Neural progenitor cell (in vitro differentiated cells): Measurements from ENCODE around the gene KBTBD4. TPM values are rescaled to one million over a fixed set of nuclear protein-coding genes. Genes with fewer than 3 reads are reported as not detected.
"Not testable (repeated sequence)": the region's sequence is repeated elsewhere in the genome, so short reads cannot be mapped to it uniquely, and the experiment has no call there.

Experiments used
- DNase-seq: peaks from one replicate; pipeline ENCODE4 v3.0.0-alpha.2; 2016; ENCODE audit warnings: low spot score
- H2AFZ ChIP-seq: fragments of 200-600 bp; sonication (generic); replicated peaks from 2 replicates; pipeline ENCODE4 v1.6.1; 2016; ENCODE audit warnings: antibody characterized with exemption
- H3F3A ChIP-seq: fragments of 200-600 bp; sonication (generic); 2 replicates; pipeline ENCODE4 v1.6.1; 2016; ENCODE audit warnings: antibody characterized with exemption, low read depth
- H3K27ac ChIP-seq: fragments of 200-600 bp; sonication (generic); 2 replicates; pipeline ENCODE4 v1.5.1; 2016; ENCODE audit warnings: mild to moderate bottlenecking
- H3K27me3 ChIP-seq: fragments of 200-600 bp; sonication (generic); 2 replicates; pipeline ENCODE4 v1.6.1; 2016; ENCODE audit warnings: mild to moderate bottlenecking, moderate library complexity
- H3K36me3 ChIP-seq: fragments of 200-600 bp; sonication (generic); 2 replicates; pipeline ENCODE4 v1.5.1; 2016
- H3K4me1 ChIP-seq: fragments of 200-600 bp; sonication (generic); 2 replicates; pipeline ENCODE4 v1.6.1; 2016; ENCODE audit warnings: mixed run types
- H3K4me2 ChIP-seq: fragments of 200-600 bp; sonication (generic); 2 replicates; pipeline ENCODE4 v1.6.1; 2016
- H3K4me3 ChIP-seq: fragments of 200-600 bp; sonication (generic); 2 replicates; pipeline ENCODE4 v1.5.1; 2016
- H3K79me2 ChIP-seq: fragments of 200-600 bp; sonication (generic); 2 replicates; pipeline ENCODE4 v1.6.1; 2016; ENCODE audit warnings: low read depth
- H3K9ac ChIP-seq: fragments of 200-600 bp; sonication (generic); 2 replicates; pipeline ENCODE4 v1.6.1; 2016
- H3K9me3 ChIP-seq: fragments of 200-600 bp; sonication (generic); 2 replicates; pipeline ENCODE4 v1.5.1; 2016; ENCODE audit warnings: low read depth
- H4K20me1 ChIP-seq: fragments of 200-600 bp; sonication (generic); 2 replicates; pipeline ENCODE4 v1.6.1; 2016; ENCODE audit warnings: low read depth
- H3K27ac Mint-ChIP-seq: 3 replicates; pipeline ENCODE4 v1.8.0; 2021; ENCODE audit warnings: mixed read lengths
- H3K27me3 Mint-ChIP-seq: 2 replicates; pipeline ENCODE4 v1.8.0; 2022; ENCODE audit warnings: low read depth, mild to moderate bottlenecking, inconsistent platforms, moderate library complexity, mixed read lengths; ENCODE audit not compliant: insufficient read depth
- H3K36me3 Mint-ChIP-seq: 3 replicates; pipeline ENCODE4 v1.8.0; 2021; ENCODE audit warnings: mixed read lengths
- H3K4me1 Mint-ChIP-seq: 3 replicates; pipeline ENCODE4 v1.8.0; 2021; ENCODE audit warnings: mixed read lengths
- H3K4me3 Mint-ChIP-seq: 3 replicates; pipeline ENCODE4 v1.8.0; 2021; ENCODE audit warnings: mild to moderate bottlenecking, moderate library complexity, mixed read lengths
- H3K9me3 Mint-ChIP-seq: 3 replicates; pipeline ENCODE4 v1.8.0; 2020; ENCODE audit warnings: mixed read lengths
- EZH2 ChIP-seq: fragments of 200-600 bp; sonication (generic); IDR thresholded peaks from 2 replicates; pipeline ENCODE4 v1.6.1; 2017; ENCODE audit warnings: antibody characterized with exemption, mild to moderate bottlenecking, moderate library complexity
- EZH2phosphoT487 ChIP-seq: fragments of 200-600 bp; sonication (generic); IDR thresholded peaks from 2 replicates; pipeline ENCODE4 v1.6.1; 2017; ENCODE audit warnings: antibody characterized with exemption
- total RNA-seq: library from RNA; depleted of rRNA; stranded (reverse); fragments of >200 nt; gene quantifications from 2 replicates; pipeline ENCODE4 v1.2.3, GENCODE V29; 2015; ENCODE audit warnings: low replicate concordance
- TF ChIP-seq, protein P1 (sequence below): fragments of 200-600 bp; sonication (generic); IDR thresholded peaks from 2 replicates; pipeline ENCODE4 v1.5.1; 2017; ENCODE audit warnings: antibody characterized with exemption, mild to moderate bottlenecking

Gene KBTBD4
- total RNA-seq, 1 donor from 2014 or later = 19.5 TPM

GRCh38 chr11:47566149-47566698 is 12.5 kb downstream of the KBTBD4 start:
- TF ChIP-seq, protein P1, sequence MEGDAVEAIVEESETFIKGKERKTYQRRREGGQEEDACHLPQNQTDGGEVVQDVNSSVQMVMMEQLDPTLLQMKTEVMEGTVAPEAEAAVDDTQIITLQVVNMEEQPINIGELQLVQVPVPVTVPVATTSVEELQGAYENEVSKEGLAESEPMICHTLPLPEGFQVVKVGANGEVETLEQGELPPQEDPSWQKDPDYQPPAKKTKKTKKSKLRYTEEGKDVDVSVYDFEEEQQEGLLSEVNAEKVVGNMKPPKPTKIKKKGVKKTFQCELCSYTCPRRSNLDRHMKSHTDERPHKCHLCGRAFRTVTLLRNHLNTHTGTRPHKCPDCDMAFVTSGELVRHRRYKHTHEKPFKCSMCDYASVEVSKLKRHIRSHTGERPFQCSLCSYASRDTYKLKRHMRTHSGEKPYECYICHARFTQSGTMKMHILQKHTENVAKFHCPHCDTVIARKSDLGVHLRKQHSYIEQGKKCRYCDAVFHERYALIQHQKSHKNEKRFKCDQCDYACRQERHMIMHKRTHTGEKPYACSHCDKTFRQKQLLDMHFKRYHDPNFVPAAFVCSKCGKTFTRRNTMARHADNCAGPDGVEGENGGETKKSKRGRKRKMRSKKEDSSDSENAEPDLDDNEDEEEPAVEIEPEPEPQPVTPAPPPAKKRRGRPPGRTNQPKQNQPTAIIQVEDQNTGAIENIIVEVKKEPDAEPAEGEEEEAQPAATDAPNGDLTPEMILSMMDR = no peak
- no peak for TF ChIP-seq EZH2phosphoT487
- no peak for TF ChIP-seq EZH2
- peak overlapping the region; percentile 92 for H2AFZ ChIP-seq
- peaks cover 10% of the 10 kb centered on the region for H3F3A ChIP-seq

DNA sequence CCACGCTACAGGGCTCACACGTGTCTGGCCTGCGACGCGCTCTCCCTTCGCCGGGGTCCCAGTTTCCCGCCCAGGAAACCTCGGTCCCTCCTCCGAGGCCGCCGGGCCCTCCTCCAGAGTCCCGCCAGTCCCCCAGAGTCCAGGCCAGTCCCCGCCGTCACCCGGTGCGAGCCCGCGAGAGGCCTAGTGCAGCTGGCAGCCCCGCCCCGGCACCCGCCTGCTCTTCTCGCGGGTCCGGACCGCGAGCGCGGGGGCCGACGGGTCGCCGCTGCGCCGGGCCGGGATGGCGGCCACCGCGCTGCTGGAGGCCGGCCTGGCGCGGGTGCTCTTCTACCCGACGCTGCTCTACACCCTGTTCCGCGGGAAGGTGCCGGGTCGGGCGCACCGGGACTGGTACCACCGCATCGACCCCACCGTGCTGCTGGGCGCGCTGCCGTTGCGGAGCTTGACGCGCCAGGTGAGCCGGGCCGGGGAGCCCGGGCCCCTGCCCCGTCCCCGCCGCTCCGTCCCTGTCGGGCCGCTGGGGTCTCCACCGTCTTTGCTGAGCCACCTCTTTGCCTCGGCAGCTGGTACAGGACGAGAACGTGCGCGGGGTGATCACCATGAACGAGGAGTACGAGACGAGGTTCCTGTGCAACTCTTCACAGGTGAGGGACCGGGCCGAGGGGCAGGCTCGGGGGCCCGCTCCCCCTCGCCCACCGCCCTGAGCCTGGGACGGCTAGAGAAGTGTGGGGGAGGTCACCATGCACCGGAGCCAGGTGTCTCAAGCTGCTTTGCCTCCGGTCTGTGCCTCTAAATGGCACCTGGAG is 13.2 kb downstream of the KBTBD4 start, which contains the start of gene PTPMT1:
TSS of gene PTPMT1 (plus strand) at position 260 of the 809 bp plus-strand sequence. CDS start at position 284, 24 bp downstream.
- DNase-seq = peak; percentile 80
- H3K36me3 ChIP-seq = no peaks in the 10 kb centered on the region
- H2AFZ ChIP-seq = peak within 1 kb of the TSS; percentile 92
- H3K9ac ChIP-seq = peak within 1 kb of the TSS; percentile 70
- H3K4me3 ChIP-seq = peak within 1 kb of the TSS; percentile 73
- peaks cover 30% of the 10 kb centered on the region for H3K79me2 ChIP-seq
- Mint-ChIP-seq H3K27ac (no peak within 1 kb of the TSS), H3K4me3 (peak within 1 kb of the TSS; percentile 63), H3K4me1 (peaks cover 5% of the 10 kb centered on the region), H3K27me3 (peaks cover 14% of the 10 kb centered on the region), H3K36me3 (peaks cover 4% of the 10 kb centered on the region), H3K9me3 (no peaks in the 10 kb centered on the region)
- H3K9me3 ChIP-seq = no peaks in the 10 kb centered on the region
- H3K4me2 ChIP-seq = peak within 1 kb of the TSS; percentile 94
- peaks cover 5% of the 10 kb centered on the region for H3F3A ChIP-seq
- H3K27ac ChIP-seq = no peak within 1 kb of the TSS
- H3K4me1 ChIP-seq = no peaks in the 10 kb centered on the region
- TF ChIP-seq EZH2phosphoT487 (no peak), EZH2 (peak; percentile 56)
- TF ChIP-seq, protein P1 = no peak
- H4K20me1 ChIP-seq = no peaks in the 10 kb centered on the region
- H3K27me3 ChIP-seq = no peaks in the 10 kb centered on the region

More at GRCh38 chr11:47566149-47566698, 12.5 kb downstream of the KBTBD4 start:
- Histone ChIP-seq H3K36me3 (no peaks in the 10 kb centered on the region), H3K4me2 (peak overlapping the region; percentile 94), H3K27me3 (no peaks in the 10 kb centered on the region), H3K4me3 (peak overlapping the region; percentile 73), H3K79me2 (peaks cover 35% of the 10 kb centered on the region), H3K9ac (peak overlapping the region; percentile 70), H4K20me1 (peaks cover 3% of the 10 kb centered on the region), H3K4me1 (no peaks in the 10 kb centered on the region), H3K27ac (no peak overlapping the region), H3K9me3 (no peaks in the 10 kb centered on the region)
- Mint-ChIP-seq H3K9me3 (no peaks in the 10 kb centered on the region), H3K36me3 (peaks cover 4% of the 10 kb centered on the region), H3K27me3 (peaks cover 12% of the 10 kb centered on the region), H3K27ac (no peak overlapping the region), H3K4me1 (peaks cover 6% of the 10 kb centered on the region), H3K4me3 (peak overlapping the region; percentile 58)
- DNase-seq = no peak

GRCh38 chr11:47564933-47565339 is 13.8 kb downstream of the KBTBD4 start:
- Mint-ChIP-seq H3K36me3 (peaks cover 4% of the 10 kb centered on the region), H3K9me3 (no peaks in the 10 kb centered on the region), H3K4me3 (peak overlapping the region; percentile 63), H3K4me1 (peaks cover 5% of the 10 kb centered on the region), H3K27me3 (peaks cover 14% of the 10 kb centered on the region), H3K27ac (no peak overlapping the region)
- peak overlapping the region; percentile 73 for H3K4me3 ChIP-seq
- no peak overlapping the region for H3K27ac ChIP-seq
- no peak for TF ChIP-seq EZH2phosphoT487
- no peak for TF ChIP-seq EZH2
- TF ChIP-seq, protein P1 = no peak
- no peaks in the 10 kb centered on the region for H3K27me3 ChIP-seq
- peak overlapping the region; percentile 94 for H3K4me2 ChIP-seq
- H3K9ac ChIP-seq = no peak overlapping the region
- H3K79me2 ChIP-seq = peaks cover 30% of the 10 kb centered on the region
- H2AFZ ChIP-seq = peak overlapping the region; percentile 92
- no peak for DNase-seq
- H4K20me1 ChIP-seq = no peaks in the 10 kb centered on the region
- no peaks in the 10 kb centered on the region for H3K36me3 ChIP-seq
- peaks cover 5% of the 10 kb centered on the region for H3F3A ChIP-seq
- no peaks in the 10 kb centered on the region for H3K4me1 ChIP-seq
- H3K9me3 ChIP-seq = no peaks in the 10 kb centered on the region

- not testable (repeated sequence) for H3F3A ChIP-seq, H3K4me1 Mint-ChIP-seq, H3K4me3 Mint-ChIP-seq, H3K27me3 ChIP-seq, H3K9me3 ChIP-seq, H3K36me3 Mint-ChIP-seq, H3K27ac ChIP-seq, H3K9ac ChIP-seq, H2AFZ ChIP-seq, DNase-seq, H4K20me1 ChIP-seq, H3K4me1 ChIP-seq, H3K36me3 ChIP-seq, H3K9me3 Mint-ChIP-seq, H3K4me3 ChIP-seq, H3K4me2 ChIP-seq, H3K27ac Mint-ChIP-seq
- H3K79me2 ChIP-seq = peaks cover 30% of the 10 kb centered on the region
- peaks cover 14% of the 10 kb centered on the region for H3K27me3 Mint-ChIP-seq
Observed at GRCh38 chr11:47564366-47564765, 14.4 kb downstream of the KBTBD4 start.

GRCh38 chr11:47562393-47562792 is 16.4 kb downstream of the KBTBD4 start:
- H3K9me3 ChIP-seq, H3K27me3 ChIP-seq, H3K36me3 Mint-ChIP-seq, H3K27ac Mint-ChIP-seq, H3K4me1 Mint-ChIP-seq, H3K4me1 ChIP-seq, DNase-seq, H4K20me1 ChIP-seq, H3K4me3 Mint-ChIP-seq, H3K27ac ChIP-seq, H3K9me3 Mint-ChIP-seq, H3K4me3 ChIP-seq, H3K4me2 ChIP-seq, H2AFZ ChIP-seq, H3K9ac ChIP-seq, H3K36me3 ChIP-seq: not testable (repeated sequence)
- peaks cover 10% of the 10 kb centered on the region for H3K27me3 Mint-ChIP-seq
- peaks cover 18% of the 10 kb centered on the region for H3K79me2 ChIP-seq
- peaks cover 17% of the 10 kb centered on the region for H3F3A ChIP-seq
